ENCODE data around the gene ATP1A1.

ATP1A1 gene

GRCh38 chr1:116343019-116343418 is 30.0 kb upstream of the ATP1A1 start:
- Histone ChIP-seq H3K4me3 (no peak overlapping the region), H3K27me3 (no peaks in the 10 kb centered on the region), H3K4me2 (no peak overlapping the region), H3K4me1 (no peaks in the 10 kb centered on the region), H3K36me3 (no peaks in the 10 kb centered on the region), H3K27ac (no peak overlapping the region), H4K20me1 (no peaks in the 10 kb centered on the region), H3K9ac (no peak overlapping the region), H3K9me3 (no peaks in the 10 kb centered on the region)
- TF ChIP-seq Cebpa-rat (IDR thresholded peaks at IDR 0.05), result no peak

DNA sequence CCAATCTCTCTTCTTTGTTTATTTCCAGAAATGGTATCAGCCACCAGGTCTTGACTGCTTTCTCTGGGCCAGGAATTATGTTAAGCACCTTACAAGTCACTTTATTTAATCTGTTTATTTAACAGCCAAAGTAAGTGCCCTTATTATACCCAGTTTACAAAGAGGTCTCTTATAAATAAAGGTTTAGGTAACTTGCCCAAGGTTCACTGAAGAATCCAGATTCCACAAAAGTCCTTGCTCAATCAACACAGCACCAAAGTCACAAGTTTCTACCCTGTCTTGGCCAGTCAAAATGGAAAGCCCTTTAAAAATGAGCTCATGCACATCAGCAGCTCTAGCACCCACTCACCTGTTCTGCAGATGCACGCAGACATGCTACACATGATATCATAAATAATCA is 28.0 kb upstream of the ATP1A1 start:
- Histone ChIP-seq H3K4me2 (no peak overlapping the region), H3K27ac (no peak overlapping the region), H3K4me3 (no peak overlapping the region), H3K27me3 (no peaks in the 10 kb centered on the region), H4K20me1 (no peaks in the 10 kb centered on the region), H3K9me3 (no peaks in the 10 kb centered on the region), H3K9ac (no peak overlapping the region), H3K36me3 (no peaks in the 10 kb centered on the region), H3K4me1 (no peaks in the 10 kb centered on the region)
- no peak for TF ChIP-seq Cebpa-rat (IDR thresholded peaks at IDR 0.05)

DNA sequence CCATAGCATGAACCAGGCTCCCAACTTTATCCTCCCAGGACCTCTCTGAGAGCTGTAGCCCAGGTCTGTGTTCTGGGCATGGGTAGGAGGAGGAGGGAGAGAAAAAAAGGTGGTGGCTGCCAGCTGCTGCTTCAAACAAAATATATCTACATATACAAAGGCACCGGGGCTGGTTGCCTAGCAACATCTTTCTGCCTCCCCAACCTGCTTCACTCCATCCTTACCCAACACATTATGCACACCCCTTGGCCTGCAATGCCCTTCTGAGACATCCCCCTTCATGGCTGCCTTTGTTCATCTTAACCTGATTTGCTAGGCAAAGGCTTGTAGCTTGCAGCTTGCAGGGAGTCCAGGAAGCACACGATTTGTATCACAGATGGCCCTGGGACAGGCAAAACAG is 27.2 kb upstream of the ATP1A1 start:
- Histone ChIP-seq H4K20me1 (no peaks in the 10 kb centered on the region), H3K36me3 (no peaks in the 10 kb centered on the region), H3K4me3 (no peak overlapping the region), H3K9me3 (no peaks in the 10 kb centered on the region), H3K27me3 (no peaks in the 10 kb centered on the region), H3K9ac (no peak overlapping the region), H3K27ac (no peak overlapping the region), H3K4me1 (no peaks in the 10 kb centered on the region), H3K4me2 (no peak overlapping the region)
- TF ChIP-seq Cebpa-rat (IDR thresholded peaks at IDR 0.05), result no peak

- Histone ChIP-seq H3K4me1 (no peaks in the 10 kb centered on the region), H3K9me3 (no peaks in the 10 kb centered on the region), H3K9ac (no peak overlapping the region), H3K4me3 (no peak overlapping the region), H4K20me1 (no peaks in the 10 kb centered on the region), H3K4me2 (no peak overlapping the region), H3K27ac (no peak overlapping the region), H3K36me3 (no peaks in the 10 kb centered on the region), H3K27me3 (no peaks in the 10 kb centered on the region)
- TF ChIP-seq Cebpa-rat (IDR thresholded peaks at IDR 0.05), result no peak
These were observed 25.9 kb upstream of the ATP1A1 start for GRCh38 chr1:116346943-116347673.

DNA sequence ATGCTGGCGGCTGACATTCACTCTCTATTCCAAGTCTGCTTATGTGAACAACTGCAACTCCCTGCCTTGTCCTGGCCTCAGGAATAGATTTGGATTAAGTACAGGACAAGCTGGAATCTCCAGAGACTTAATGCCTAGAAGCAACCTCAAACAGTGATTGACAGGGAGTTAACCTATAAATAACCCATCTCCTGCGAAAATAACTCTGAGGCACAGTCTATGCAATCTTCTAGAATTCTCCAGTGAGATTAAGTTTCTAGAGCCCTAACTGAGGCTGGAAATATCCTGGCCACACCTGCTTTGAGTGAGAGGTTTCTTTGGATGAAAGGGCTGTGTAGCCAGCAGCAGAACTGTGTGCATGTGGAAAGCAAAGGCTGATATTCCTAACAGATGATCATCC is 25.3 kb upstream of the ATP1A1 start:
- no peaks in the 10 kb centered on the region for H3K27me3 ChIP-seq
- no peak overlapping the region for H3K9ac ChIP-seq
- H3K4me2 ChIP-seq, result no peak overlapping the region
- TF ChIP-seq Cebpa-rat (IDR thresholded peaks at IDR 0.05), result no peak
- H3K4me3 ChIP-seq, result no peak overlapping the region
- no peaks in the 10 kb centered on the region for H3K9me3 ChIP-seq
- no peaks in the 10 kb centered on the region for H4K20me1 ChIP-seq
- H3K27ac ChIP-seq, result no peak overlapping the region
- no peaks in the 10 kb centered on the region for H3K36me3 ChIP-seq
- H3K4me1 ChIP-seq, result no peaks in the 10 kb centered on the region

- Histone ChIP-seq H4K20me1 (no peaks in the 10 kb centered on the region), H3K27me3 (no peaks in the 10 kb centered on the region), H3K4me2 (no peak overlapping the region), H3K36me3 (no peaks in the 10 kb centered on the region), H3K4me1 (no peaks in the 10 kb centered on the region), H3K4me3 (no peak overlapping the region), H3K9ac (no peak overlapping the region), H3K27ac (no peak overlapping the region), H3K9me3 (no peaks in the 10 kb centered on the region)
- TF ChIP-seq Cebpa-rat (IDR thresholded peaks at IDR 0.05), result no peak
These were observed 22.9 kb upstream of the ATP1A1 start for GRCh38 chr1:116350097-116350645.

GRCh38 chr1:116351914-116352313 is 21.1 kb upstream of the ATP1A1 start:
- no peaks in the 10 kb centered on the region for H3K36me3 ChIP-seq
- no peak overlapping the region for H3K27ac ChIP-seq
- H3K9me3 ChIP-seq, result no peaks in the 10 kb centered on the region
- no peaks in the 10 kb centered on the region for H4K20me1 ChIP-seq
- no peak overlapping the region for H3K4me3 ChIP-seq
- 0 out of 2 replicates have a peak, but pooled peaks cover 5% of the 10 kb centered on the region for H3K4me1 ChIP-seq
- no peak for TF ChIP-seq Cebpa-rat (IDR thresholded peaks at IDR 0.05)
- no peaks in the 10 kb centered on the region for H3K27me3 ChIP-seq
- H3K9ac ChIP-seq, result no peak overlapping the region
- no peak overlapping the region for H3K4me2 ChIP-seq

DNA sequence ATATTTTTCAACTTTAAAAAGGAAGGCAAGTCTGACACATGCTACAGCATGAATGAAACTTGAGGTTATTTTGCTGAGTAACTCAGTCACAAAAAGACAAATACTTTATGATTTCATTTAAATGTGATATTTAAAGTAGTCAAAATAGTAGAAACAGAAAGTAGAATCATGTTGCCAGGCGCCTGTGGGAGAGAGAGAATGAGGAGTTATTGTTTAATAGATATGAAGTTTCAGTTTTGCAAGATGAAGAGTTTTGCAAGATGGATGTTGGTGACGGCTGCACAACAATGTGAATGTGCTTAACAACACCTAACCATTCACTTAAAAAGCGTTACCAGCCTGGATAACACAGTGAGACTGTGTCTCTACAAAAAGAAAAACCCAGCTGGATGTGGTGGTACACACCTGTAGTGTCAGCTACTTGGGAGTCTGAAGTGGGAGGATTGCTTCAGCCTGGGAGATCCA is 20.7 kb upstream of the ATP1A1 start:
- no peaks in the 10 kb centered on the region for H3K9me3 ChIP-seq
- H3K4me3 ChIP-seq, result no peak overlapping the region
- H4K20me1 ChIP-seq, result no peaks in the 10 kb centered on the region
- no peak overlapping the region for H3K4me2 ChIP-seq
- TF ChIP-seq Cebpa-rat (IDR thresholded peaks at IDR 0.05), result no peak
- H3K36me3 ChIP-seq, result no peaks in the 10 kb centered on the region
- H3K9ac ChIP-seq, result no peak overlapping the region
- no peaks in the 10 kb centered on the region for H3K27me3 ChIP-seq
- 0 out of 2 replicates have a peak, but pooled peaks cover 5% of the 10 kb centered on the region for H3K4me1 ChIP-seq
- H3K27ac ChIP-seq, result no peak overlapping the region

DNA sequence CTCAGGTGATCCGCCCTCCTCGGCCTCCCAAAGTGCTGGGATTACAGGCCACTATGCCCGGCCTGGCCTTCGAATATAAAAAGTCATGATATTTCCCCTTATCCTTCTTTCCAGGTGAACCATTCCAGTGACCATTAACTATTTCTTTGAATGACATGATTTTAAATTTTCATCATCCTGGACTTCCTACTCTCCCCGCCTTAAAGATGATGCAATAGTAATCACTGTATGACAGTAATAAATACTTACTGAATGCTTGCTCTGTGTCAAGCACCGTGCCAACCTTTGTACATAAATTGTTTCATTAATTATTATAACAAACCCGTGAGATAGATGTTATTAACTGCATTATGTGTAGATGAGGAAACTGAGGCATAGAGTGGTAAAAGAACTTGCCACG is 19.9 kb upstream of the ATP1A1 start:
- no peak overlapping the region for H3K27ac ChIP-seq
- H3K36me3 ChIP-seq, result no peaks in the 10 kb centered on the region
- 0 out of 2 replicates have a peak, but pooled peaks cover 5% of the 10 kb centered on the region for H3K4me1 ChIP-seq
- no peak overlapping the region for H3K9ac ChIP-seq
- no peaks in the 10 kb centered on the region for H3K9me3 ChIP-seq
- H3K4me2 ChIP-seq, result no peak overlapping the region
- H3K27me3 ChIP-seq, result no peaks in the 10 kb centered on the region
- no peak overlapping the region for H3K4me3 ChIP-seq
- H4K20me1 ChIP-seq, result no peaks in the 10 kb centered on the region
- TF ChIP-seq Cebpa-rat (IDR thresholded peaks at IDR 0.05), result no peak

DNA sequence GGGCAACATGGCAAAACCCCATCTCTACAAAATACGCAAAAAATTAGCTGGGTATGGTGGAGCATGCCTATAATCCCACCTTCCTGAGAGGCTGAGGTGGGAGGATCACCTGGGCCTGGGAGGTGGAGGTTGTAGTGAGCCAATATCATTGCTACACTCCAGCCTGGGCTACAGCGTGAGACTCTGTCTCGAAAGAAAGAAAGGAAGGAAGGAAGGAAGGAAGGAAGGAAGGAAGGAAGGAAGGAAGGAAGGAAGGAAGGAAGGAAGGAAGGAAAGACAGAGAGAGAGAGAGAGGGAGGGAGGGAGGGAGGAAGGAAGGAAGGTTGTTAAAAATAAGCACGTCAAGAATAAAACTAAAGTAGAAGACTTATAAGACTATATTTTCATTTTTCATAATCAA is 17.0 kb upstream of the ATP1A1 start:
- 0 out of 2 replicates have a peak, but pooled peaks cover 5% of the 10 kb centered on the region for H3K4me1 ChIP-seq
- H3K4me3 ChIP-seq, result no peak overlapping the region
- no peak overlapping the region for H3K4me2 ChIP-seq
- H3K27me3 ChIP-seq, result no peaks in the 10 kb centered on the region
- no peaks in the 10 kb centered on the region for H3K9me3 ChIP-seq
- no peak overlapping the region for H3K9ac ChIP-seq
- H4K20me1 ChIP-seq, result no peaks in the 10 kb centered on the region
- no peaks in the 10 kb centered on the region for H3K36me3 ChIP-seq
- TF ChIP-seq Cebpa-rat (IDR thresholded peaks at IDR 0.05), result no peak
- H3K27ac ChIP-seq, result no peak overlapping the region
